GM06990 (cell line): ENCODE data around the gene USPL1.
A peak's percentile ranks its signal among the peaks of the same experiment; 100 is the strongest.

Experiments
- DNase-seq: peaks from one replicate; pipeline ENCODE4 v3.0.0-alpha.2; 2011; ENCODE audit not compliant: insufficient read length; ENCODE audit errors: extremely low read depth
- H3K27me3 ChIP-seq: replicated peaks from 2 replicates; pipeline ENCODE4 v1.6.0; 2011; ENCODE audit warnings: low read length; ENCODE audit not compliant: control insufficient read depth, insufficient read depth
- H3K36me3 ChIP-seq: 2 replicates; pipeline ENCODE4 v1.5.1; 2011; ENCODE audit warnings: low read length; ENCODE audit not compliant: control insufficient read depth, insufficient read depth
- H3K4me3 ChIP-seq: replicated peaks from 2 replicates; pipeline ENCODE4 v1.5.1; 2011; ENCODE audit warnings: low read depth, mild to moderate bottlenecking, control low read depth, low read length
- CTCF ChIP-seq: IDR thresholded peaks from 2 replicates; pipeline ENCODE4 v1.5.1; 2011; ENCODE audit warnings: low read length, control low read depth, mild to moderate bottlenecking, inconsistent platforms; ENCODE audit not compliant: insufficient read depth, poor library complexity, severe bottlenecking

The USPL1 gene

DNA sequence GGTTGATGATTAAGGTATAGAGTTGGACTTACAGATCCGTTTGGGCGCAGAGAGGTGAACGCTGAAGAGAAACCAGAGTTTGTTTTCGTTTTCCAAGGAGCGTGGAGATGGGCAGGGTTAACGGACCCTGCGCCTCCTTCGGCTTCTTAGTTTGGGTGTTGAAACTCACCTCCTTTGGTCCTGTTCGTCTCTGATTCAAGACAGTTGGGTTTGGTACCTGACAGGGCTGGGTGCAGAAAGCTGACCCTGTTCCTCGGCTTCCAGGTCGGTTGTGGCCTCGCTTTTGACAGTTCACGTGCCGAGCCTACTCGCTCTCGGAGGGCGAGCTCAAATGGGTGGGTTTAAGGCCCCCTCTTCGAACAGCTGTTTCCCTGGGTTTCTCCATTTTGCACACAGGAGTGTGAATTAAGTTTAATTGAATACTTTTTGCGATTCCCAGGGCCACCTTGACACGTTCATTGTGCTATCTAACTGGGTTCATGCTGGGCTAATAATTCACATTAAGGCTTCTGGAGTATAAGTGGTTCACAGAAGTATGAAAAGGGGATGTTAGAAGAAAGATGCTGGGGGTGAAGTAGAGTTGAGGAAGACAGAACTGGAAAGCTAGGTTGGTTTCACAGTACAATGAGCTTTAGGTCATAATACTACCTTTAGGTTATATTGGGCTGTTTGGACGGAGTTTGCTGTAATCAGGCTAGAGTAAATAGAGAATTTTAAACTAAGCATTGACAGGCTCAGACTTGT lies 638 bp downstream of the USPL1 start:
- TF ChIP-seq CTCF: no peak
- peak; percentile 42 for DNase-seq
- peaks cover 2% of the 10 kb centered on the region; the same call in 1 of the 2 replicates for H3K36me3 ChIP-seq

DNA sequence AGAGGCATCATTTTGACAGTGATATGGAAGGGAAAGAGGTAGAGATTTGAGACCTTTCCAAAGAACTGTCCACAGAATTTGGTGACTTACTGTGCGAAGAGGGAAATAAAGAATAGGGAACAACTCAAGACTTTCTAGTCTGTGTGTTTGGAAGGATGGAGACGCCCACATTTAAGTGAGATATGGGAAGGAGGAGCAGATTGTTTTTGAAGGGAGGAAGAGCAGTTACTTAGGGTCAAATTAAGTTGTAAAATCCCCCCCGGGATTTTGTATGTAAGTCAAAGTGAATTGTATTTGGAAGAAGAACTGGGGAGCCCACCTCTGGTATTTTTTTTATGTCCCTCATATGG lies 1.2 kb downstream of the USPL1 start:
- Histone ChIP-seq H3K4me3 (peak overlapping the region; percentile 98), H3K36me3 (peaks cover 2% of the 10 kb centered on the region; the same call in 1 of the 2 replicates)
- no peak for DNase-seq

More for the DNA sequence above, 638 bp downstream of the USPL1 start:
- H3K27me3 ChIP-seq: no peaks in the 10 kb centered on the region
- H3K4me3 ChIP-seq: peak overlapping the region; percentile 98

GRCh38 chr13:30619731-30620130 lies 2.0 kb downstream of the USPL1 start:
- no peak for TF ChIP-seq CTCF

More for the DNA sequence above, 1.2 kb downstream of the USPL1 start:
- TF ChIP-seq CTCF: no peak
- H3K27me3 ChIP-seq: no peaks in the 10 kb centered on the region

GRCh38 chr13:30620941-30621340 lies 3.2 kb downstream of the USPL1 start:
- Histone ChIP-seq H3K36me3 (peaks cover 2% of the 10 kb centered on the region; the same call in 1 of the 2 replicates), H3K4me3 (no peak overlapping the region), H3K27me3 (no peaks in the 10 kb centered on the region)
- no peak for TF ChIP-seq CTCF
- no peak for DNase-seq

More at GRCh38 chr13:30619731-30620130, 2.0 kb downstream of the USPL1 start:
- peaks cover 2% of the 10 kb centered on the region; the same call in 1 of the 2 replicates for H3K36me3 ChIP-seq
- no peak for DNase-seq
- H3K4me3 ChIP-seq: peak overlapping the region; percentile 98
- no peaks in the 10 kb centered on the region for H3K27me3 ChIP-seq

- Histone ChIP-seq H3K27me3 (no peaks in the 10 kb centered on the region), H3K4me3 (no peak overlapping the region), H3K36me3 (peaks cover 2% of the 10 kb centered on the region; the same call in 1 of the 2 replicates)
- no peak for DNase-seq
- no peak for TF ChIP-seq CTCF
Measured at GRCh38 chr13:30622551-30622950, 4.8 kb downstream of the USPL1 start.
